Measurements from ENCODE around the gene ACP7. TPM values are rescaled to one million over a fixed set of nuclear protein-coding genes. Genes with fewer than 3 reads are reported as not detected.
A peak's percentile ranks its signal among the peaks of the same experiment; 100 is the strongest.

The ACP7 gene
- total and polyA plus RNA-seq, 2 donors (not counting 1 experiment from before 2014, with no cell fraction given) = not detected

DNA sequence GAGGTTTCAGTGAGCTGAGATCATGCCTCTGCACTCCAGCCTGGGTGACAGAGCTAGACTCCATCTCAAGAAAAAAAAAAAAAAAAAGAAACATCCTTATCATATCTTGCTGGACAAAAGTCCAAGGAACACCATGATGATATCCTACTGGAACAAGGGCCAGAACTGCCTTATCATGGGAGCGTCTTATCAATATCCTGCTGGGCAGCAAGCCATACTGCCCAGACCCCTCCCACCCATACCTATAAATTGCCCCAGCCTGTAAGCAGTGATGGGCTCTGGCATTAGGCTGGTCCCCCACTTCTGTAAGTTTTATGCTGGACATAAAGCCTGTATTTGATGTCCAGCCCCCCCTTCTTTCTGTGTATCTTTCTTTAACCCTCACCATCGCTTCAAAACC is 37.1 kb upstream of the ACP7 start:
- no peak overlapping the region for H3K9ac ChIP-seq (ENCODE audit: insufficient read depth, low read length)
- H3K4me1 ChIP-seq (ENCODE audit: control insufficient read depth, extremely low read depth, insufficient read depth, low read length) = no peaks in the 10 kb centered on the region
- no peaks in the 10 kb centered on the region for H3K9me3 ChIP-seq (ENCODE audit: control insufficient read depth, insufficient read depth, low read depth, low read length)
- no peak overlapping the region for H3K27ac ChIP-seq (ENCODE audit: insufficient read depth, low read length)
- no peaks in the 10 kb centered on the region for H3K36me3 ChIP-seq (ENCODE audit: control insufficient read depth, insufficient read depth, low read length)
- no peak overlapping the region for H3K4me2 ChIP-seq (ENCODE audit: extremely low read depth, insufficient read depth, low read length)
- H3K27me3 ChIP-seq (ENCODE audit: control insufficient read depth, insufficient read depth, low read length) = no peaks in the 10 kb centered on the region
- H3K79me2 ChIP-seq (ENCODE audit: control insufficient read depth, insufficient read depth, low read length) = no peaks in the 10 kb centered on the region
- no peak overlapping the region for H3K4me3 ChIP-seq (replicated peaks in 1 of 4; ENCODE audit: control extremely low read depth in 1 of 4, insufficient read depth in 1 of 4, low read depth in 3 of 4, low read length in 4 of 4)
- no peak for TF ChIP-seq EZH2 (IDR thresholded peaks at IDR 0.05; ENCODE audit: low read length, missing control alignments)
- TF ChIP-seq, protein P1, sequence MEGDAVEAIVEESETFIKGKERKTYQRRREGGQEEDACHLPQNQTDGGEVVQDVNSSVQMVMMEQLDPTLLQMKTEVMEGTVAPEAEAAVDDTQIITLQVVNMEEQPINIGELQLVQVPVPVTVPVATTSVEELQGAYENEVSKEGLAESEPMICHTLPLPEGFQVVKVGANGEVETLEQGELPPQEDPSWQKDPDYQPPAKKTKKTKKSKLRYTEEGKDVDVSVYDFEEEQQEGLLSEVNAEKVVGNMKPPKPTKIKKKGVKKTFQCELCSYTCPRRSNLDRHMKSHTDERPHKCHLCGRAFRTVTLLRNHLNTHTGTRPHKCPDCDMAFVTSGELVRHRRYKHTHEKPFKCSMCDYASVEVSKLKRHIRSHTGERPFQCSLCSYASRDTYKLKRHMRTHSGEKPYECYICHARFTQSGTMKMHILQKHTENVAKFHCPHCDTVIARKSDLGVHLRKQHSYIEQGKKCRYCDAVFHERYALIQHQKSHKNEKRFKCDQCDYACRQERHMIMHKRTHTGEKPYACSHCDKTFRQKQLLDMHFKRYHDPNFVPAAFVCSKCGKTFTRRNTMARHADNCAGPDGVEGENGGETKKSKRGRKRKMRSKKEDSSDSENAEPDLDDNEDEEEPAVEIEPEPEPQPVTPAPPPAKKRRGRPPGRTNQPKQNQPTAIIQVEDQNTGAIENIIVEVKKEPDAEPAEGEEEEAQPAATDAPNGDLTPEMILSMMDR (conservative IDR thresholded peaks at IDR 0.05 in 1 of 2, IDR thresholded peaks at IDR 0.05 in 1 of 2; ENCODE audit: low read depth in 1 of 2, low read length in 2 of 2) = no peak
- no peaks in the 10 kb centered on the region for H4K20me1 ChIP-seq (ENCODE audit: control insufficient read depth, extremely low read depth, insufficient read depth, low read length)
- H2AFZ ChIP-seq (ENCODE audit: low read length) = no peak overlapping the region
- DNase-seq (ENCODE audit: low read depth in 2 of 2) = no peak

- H3K9ac ChIP-seq (ENCODE audit: insufficient read depth, low read length) = no peak overlapping the region
- TF ChIP-seq, protein P1 (conservative IDR thresholded peaks at IDR 0.05 in 1 of 2, IDR thresholded peaks at IDR 0.05 in 1 of 2; ENCODE audit: low read depth in 1 of 2, low read length in 2 of 2) = peak; percentile 65 to 81
- TF ChIP-seq EZH2 (IDR thresholded peaks at IDR 0.05; ENCODE audit: low read length, missing control alignments) = no peak
- H3K27ac ChIP-seq (ENCODE audit: insufficient read depth, low read length) = no peak overlapping the region
- H3K79me2 ChIP-seq (ENCODE audit: control insufficient read depth, insufficient read depth, low read length) = no peaks in the 10 kb centered on the region
- H3K4me2 ChIP-seq (ENCODE audit: extremely low read depth, insufficient read depth, low read length) = no peak overlapping the region
- H3K9me3 ChIP-seq (ENCODE audit: control insufficient read depth, insufficient read depth, low read depth, low read length) = no peaks in the 10 kb centered on the region
- H3K27me3 ChIP-seq (ENCODE audit: control insufficient read depth, insufficient read depth, low read length) = no peaks in the 10 kb centered on the region
- no peaks in the 10 kb centered on the region for H3K4me1 ChIP-seq (ENCODE audit: control insufficient read depth, extremely low read depth, insufficient read depth, low read length)
- H3K36me3 ChIP-seq (ENCODE audit: control insufficient read depth, insufficient read depth, low read length) = no peaks in the 10 kb centered on the region
- H3K4me3 ChIP-seq (replicated peaks in 1 of 4; ENCODE audit: control extremely low read depth in 1 of 4, insufficient read depth in 1 of 4, low read depth in 3 of 4, low read length in 4 of 4) = no peak overlapping the region
- H2AFZ ChIP-seq (ENCODE audit: low read length) = no peak overlapping the region
- no peaks in the 10 kb centered on the region for H4K20me1 ChIP-seq (ENCODE audit: control insufficient read depth, extremely low read depth, insufficient read depth, low read length)
- peak; percentile 49 to 60 for DNase-seq (ENCODE audit: low read depth in 2 of 2)
Measured at GRCh38 chr19:39052243-39052746, 31.9 kb upstream of the ACP7 start.

GRCh38 chr19:39052846-39053245 is 31.3 kb upstream of the ACP7 start:
- no peak overlapping the region for H3K4me3 ChIP-seq (replicated peaks in 1 of 4; ENCODE audit: control extremely low read depth in 1 of 4, insufficient read depth in 1 of 4, low read depth in 3 of 4, low read length in 4 of 4)
- TF ChIP-seq, protein P1 (conservative IDR thresholded peaks at IDR 0.05 in 1 of 2, IDR thresholded peaks at IDR 0.05 in 1 of 2; ENCODE audit: low read depth in 1 of 2, low read length in 2 of 2) = no peak
- H3K4me2 ChIP-seq (ENCODE audit: extremely low read depth, insufficient read depth, low read length) = no peak overlapping the region
- no peak overlapping the region for H3K27ac ChIP-seq (ENCODE audit: insufficient read depth, low read length)
- no peaks in the 10 kb centered on the region for H3K9me3 ChIP-seq (ENCODE audit: control insufficient read depth, insufficient read depth, low read depth, low read length)
- H3K9ac ChIP-seq (ENCODE audit: insufficient read depth, low read length) = no peak overlapping the region
- H2AFZ ChIP-seq (ENCODE audit: low read length) = no peak overlapping the region
- no peaks in the 10 kb centered on the region for H3K36me3 ChIP-seq (ENCODE audit: control insufficient read depth, insufficient read depth, low read length)
- H3K79me2 ChIP-seq (ENCODE audit: control insufficient read depth, insufficient read depth, low read length) = no peaks in the 10 kb centered on the region
- H3K4me1 ChIP-seq (ENCODE audit: control insufficient read depth, extremely low read depth, insufficient read depth, low read length) = no peaks in the 10 kb centered on the region
- no peak for DNase-seq (ENCODE audit: low read depth in 2 of 2)
- H4K20me1 ChIP-seq (ENCODE audit: control insufficient read depth, extremely low read depth, insufficient read depth, low read length) = no peaks in the 10 kb centered on the region
- no peaks in the 10 kb centered on the region for H3K27me3 ChIP-seq (ENCODE audit: control insufficient read depth, insufficient read depth, low read length)

Measured in fibroblast of lung (primary cell).